ENCODE results near the gene CFAP53. TPM values are rescaled to one million over a fixed set of nuclear protein-coding genes. Genes with fewer than 3 reads are reported as not detected.

CFAP53 gene
- total and polyA plus RNA-seq, 2 experiments from 2014 or later = 0.11 to 0.48 TPM

DNA sequence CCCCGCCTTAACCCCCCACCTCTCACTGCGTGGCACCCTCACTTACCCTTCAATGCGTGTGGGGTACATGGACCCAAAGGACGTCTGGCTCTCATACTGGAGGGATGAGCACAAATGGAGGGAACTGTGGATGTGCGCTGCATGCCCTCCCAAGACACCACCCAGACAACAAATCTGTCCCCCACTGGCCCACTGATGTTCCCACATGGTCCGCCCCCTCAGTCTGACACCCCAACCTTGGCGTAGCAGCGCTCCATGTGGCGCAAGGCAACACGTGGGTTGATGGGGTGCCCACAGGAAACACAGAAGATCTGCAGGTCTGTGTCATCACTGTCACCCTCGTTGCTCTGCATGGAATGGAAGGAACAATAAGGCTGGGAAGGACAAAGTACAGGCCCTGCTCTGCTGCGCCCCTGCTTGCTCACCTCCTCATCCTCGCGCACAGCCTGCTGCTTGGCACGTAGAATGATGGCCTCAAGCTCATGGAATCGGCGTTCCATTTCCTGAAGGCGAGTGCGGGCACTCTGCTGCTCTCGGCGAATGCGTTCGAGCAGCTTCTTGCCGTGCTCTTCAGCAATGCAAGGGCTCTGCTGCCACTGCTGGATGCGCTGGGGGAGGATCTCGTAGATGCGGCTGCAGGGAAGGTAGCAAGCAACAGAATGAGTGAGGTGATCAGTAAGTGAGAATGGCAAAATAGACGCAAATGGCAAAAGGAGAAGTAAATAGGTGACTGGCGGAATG, 17.3 kb upstream of the CFAP53 start:
- Histone ChIP-seq H4K20me1 (ENCODE audit: insufficient read depth) (no peaks in the 10 kb centered on the region), H3K9me2 (ENCODE audit: insufficient read depth) (no peaks in the 10 kb centered on the region), H3F3A (ENCODE audit: insufficient read depth) (0 out of 2 replicates have a peak, but pooled peaks cover 4% of the 10 kb centered on the region), H3K4me3 (no peak overlapping the region), H3K4me2 (ENCODE audit: unreplicated experiment) (no peak overlapping the region), H3K27me3 (replicated peaks; ENCODE audit: insufficient read depth) (no peaks in the 10 kb centered on the region), H2AFZ (no peak overlapping the region), H3K79me2 (ENCODE audit: insufficient read depth) (peaks cover 50% of the 10 kb centered on the region), H3K27ac (no peak overlapping the region), H3K9me3 (ENCODE audit: low read depth) (no peaks in the 10 kb centered on the region), H3K4me1 (ENCODE audit: insufficient read depth) (peaks cover 20% of the 10 kb centered on the region; the same call in 1 of the 2 replicates), H3K36me3 (ENCODE audit: low read depth) (no peaks in the 10 kb centered on the region), H3K9ac (no peak overlapping the region)
- in situ Hi-C loops (cut with MboI) = no loop called here
- no peak for TF ChIP-seq EZH2 (IDR thresholded peaks at IDR 0.05; ENCODE audit: insufficient read depth, poor library complexity, severe bottlenecking)
- TF ChIP-seq EZH2phosphoT487 (IDR thresholded peaks at IDR 0.05; ENCODE audit: insufficient read depth, low read depth) = no peak
- 93 to 95% methylated on average over 28 to 29 of the region's 29 CpGs for WGBS, 2 experiments (ENCODE audit: low coverage in 1 of 2, low lambda C conversion rate in 2 of 2, missing lambda C conversion rate in 2 of 2)
- DNase-seq = no peak

DNA sequence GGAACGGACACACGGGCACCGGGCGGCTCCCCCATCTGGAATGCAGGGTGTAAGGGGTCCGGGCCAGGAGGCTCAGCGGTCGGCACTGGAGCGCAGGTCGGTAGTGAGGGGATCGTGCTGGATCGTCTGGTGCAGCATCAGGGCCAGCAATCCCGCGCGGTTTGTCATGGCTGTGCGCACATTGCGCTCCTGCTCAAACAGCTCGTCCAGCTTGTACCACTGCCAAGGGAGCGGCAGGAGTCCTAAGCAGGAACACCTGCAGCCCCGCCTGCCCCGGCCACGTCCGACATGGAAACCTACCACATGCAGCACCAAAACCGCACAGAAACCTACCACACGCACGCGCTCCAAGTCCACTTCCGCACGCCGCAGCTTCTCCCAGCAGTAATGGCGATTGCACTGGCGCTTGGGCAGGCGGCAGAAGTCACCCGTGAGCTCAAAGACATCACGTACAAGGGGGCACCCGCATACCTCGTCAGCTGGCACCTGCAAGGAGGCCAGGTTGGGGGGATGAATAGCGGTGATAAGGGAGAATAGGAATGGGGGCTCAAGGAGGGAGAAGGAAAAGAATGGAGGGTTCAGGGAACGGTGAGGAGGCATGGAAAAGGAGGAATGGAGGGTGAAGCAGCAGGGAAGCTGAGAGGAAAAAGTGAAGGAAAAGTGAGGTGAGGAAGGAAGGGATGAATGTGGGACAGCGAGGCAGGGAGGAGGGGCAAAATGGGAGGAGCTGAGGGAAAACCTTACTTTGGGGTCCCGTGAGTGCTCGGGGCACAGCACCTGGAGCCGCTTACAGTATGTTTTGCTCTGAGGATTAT, 16.4 kb upstream of the CFAP53 start:
- Histone ChIP-seq H3K27ac (no peak overlapping the region), H3K27me3 (replicated peaks; ENCODE audit: insufficient read depth) (no peaks in the 10 kb centered on the region), H3K4me1 (ENCODE audit: insufficient read depth) (peaks cover 20% of the 10 kb centered on the region; the same call in 1 of the 2 replicates), H4K20me1 (ENCODE audit: insufficient read depth) (no peaks in the 10 kb centered on the region), H3K4me3 (no peak overlapping the region), H3K4me2 (ENCODE audit: unreplicated experiment) (no peak overlapping the region), H3K9me2 (ENCODE audit: insufficient read depth) (no peaks in the 10 kb centered on the region), H3K79me2 (ENCODE audit: insufficient read depth) (peaks cover 59% of the 10 kb centered on the region), H2AFZ (no peak overlapping the region), H3F3A (ENCODE audit: insufficient read depth) (0 out of 2 replicates have a peak, but pooled peaks cover 4% of the 10 kb centered on the region), H3K36me3 (ENCODE audit: low read depth) (no peaks in the 10 kb centered on the region), H3K9me3 (ENCODE audit: low read depth) (no peaks in the 10 kb centered on the region), H3K9ac (no peak overlapping the region)
- no peak for TF ChIP-seq EZH2 (IDR thresholded peaks at IDR 0.05; ENCODE audit: insufficient read depth, poor library complexity, severe bottlenecking)
- no peak for TF ChIP-seq EZH2phosphoT487 (IDR thresholded peaks at IDR 0.05; ENCODE audit: insufficient read depth, low read depth)
- no peak for DNase-seq
- WGBS, 2 experiments (ENCODE audit: low coverage in 1 of 2, low lambda C conversion rate in 2 of 2, missing lambda C conversion rate in 2 of 2) = 93 to 94% methylated on average over 42 of the region's 42 CpGs
- in situ Hi-C loops (cut with MboI) = no loop called here

DNA sequence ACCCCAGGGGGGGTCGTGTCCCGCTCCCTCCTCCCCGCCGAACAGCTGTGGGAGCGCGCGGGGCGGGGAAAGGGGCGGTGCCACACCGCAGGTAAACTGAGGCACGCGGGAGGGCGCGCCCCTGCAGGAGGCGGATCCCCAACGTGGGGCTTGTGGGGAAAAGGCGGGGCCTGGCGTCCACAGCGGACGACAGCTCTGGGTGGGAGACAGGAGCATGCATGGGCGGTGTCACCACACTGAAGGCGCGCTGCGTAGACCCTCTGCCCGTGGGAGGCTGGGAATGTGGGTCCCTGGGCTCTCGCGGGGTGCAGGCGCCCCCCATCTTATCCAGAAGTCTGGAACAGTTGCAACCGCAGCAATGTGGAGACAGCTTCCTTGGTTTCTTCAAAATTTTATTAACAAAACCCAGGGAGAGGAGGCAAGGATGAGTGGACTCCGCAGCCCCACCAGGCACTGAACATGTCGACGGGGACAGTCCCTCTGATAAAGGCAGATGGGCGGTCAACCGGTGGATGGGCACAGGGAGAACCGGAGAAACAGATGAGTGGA, 15.8 kb upstream of the CFAP53 start:
- Histone ChIP-seq H3K79me2 (ENCODE audit: insufficient read depth) (peaks cover 58% of the 10 kb centered on the region), H3K27me3 (replicated peaks; ENCODE audit: insufficient read depth) (no peaks in the 10 kb centered on the region), H3K9me2 (ENCODE audit: insufficient read depth) (no peaks in the 10 kb centered on the region), H3K4me1 (ENCODE audit: insufficient read depth) (peaks cover 20% of the 10 kb centered on the region; the same call in 1 of the 2 replicates), H3K9ac (peak overlapping the region; percentile 94), H3K27ac (peak overlapping the region; percentile 57), H3K4me2 (ENCODE audit: unreplicated experiment) (peak overlapping the region; percentile 70), H4K20me1 (ENCODE audit: insufficient read depth) (no peaks in the 10 kb centered on the region), H3K36me3 (ENCODE audit: low read depth) (peaks cover under 1% of the 10 kb centered on the region; the same call in 1 of the 2 replicates), H3K9me3 (ENCODE audit: low read depth) (no peaks in the 10 kb centered on the region), H2AFZ (peak overlapping the region; percentile 87), H3F3A (ENCODE audit: insufficient read depth) (0 out of 2 replicates have a peak, but pooled peaks cover 4% of the 10 kb centered on the region), H3K4me3 (peak overlapping the region; percentile 92)
- no peak for DNase-seq
- TF ChIP-seq EZH2 (IDR thresholded peaks at IDR 0.05; ENCODE audit: insufficient read depth, poor library complexity, severe bottlenecking) = no peak
- no peak for TF ChIP-seq EZH2phosphoT487 (IDR thresholded peaks at IDR 0.05; ENCODE audit: insufficient read depth, low read depth)
- WGBS, 2 experiments (ENCODE audit: low coverage in 1 of 2, low lambda C conversion rate in 2 of 2, missing lambda C conversion rate in 2 of 2) = 34 to 40% methylated on average over 14 to 35 of the region's 35 CpGs
- in situ Hi-C loops (cut with MboI) = no loop called here

DNA sequence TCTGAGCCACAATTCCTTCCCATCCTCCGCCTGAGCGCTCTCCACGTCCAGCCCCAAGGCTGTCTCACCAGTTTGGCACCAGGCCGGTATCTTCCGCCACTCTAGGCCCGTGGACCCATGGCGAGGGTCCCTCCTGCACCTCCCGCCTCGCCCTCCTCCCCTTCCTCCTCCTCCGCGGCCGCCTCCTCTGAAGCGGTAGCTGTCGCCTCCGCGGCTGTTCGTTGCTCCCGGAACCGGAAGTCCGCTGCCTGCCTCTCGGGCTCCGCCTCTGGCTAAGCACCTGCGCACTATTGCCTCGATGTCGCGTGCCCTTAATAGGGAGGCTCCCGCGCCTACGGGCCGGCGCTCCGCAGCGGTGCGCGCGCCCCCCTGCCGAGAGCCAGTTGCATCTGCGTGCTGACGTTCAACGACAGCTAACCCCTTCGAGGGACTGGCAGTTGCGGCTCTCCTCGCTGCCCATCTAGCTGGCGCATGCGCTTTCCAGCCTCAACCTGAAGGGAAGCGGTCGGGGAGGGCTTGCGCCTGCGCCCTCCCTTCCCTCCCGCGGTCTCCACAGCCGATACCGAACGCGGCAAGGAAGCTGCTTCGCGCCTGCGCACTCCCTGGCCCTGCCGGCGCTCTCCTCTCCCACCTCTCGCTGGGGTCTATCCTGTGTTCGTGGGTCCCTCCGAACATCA, 15.1 kb upstream of the CFAP53 start, which contains the start of gene MBD1:
Gene MBD1, minus strand, starts transcription at position 229 of the 677 bp plus-strand sequence. CDS start 1,531 bp downstream, outside the sequence.
- H3K4me1 ChIP-seq (ENCODE audit: insufficient read depth) = peaks cover 20% of the 10 kb centered on the region; the same call in 1 of the 2 replicates
- peak within 1 kb of the TSS; percentile 94 for H3K9ac ChIP-seq
- peak within 1 kb of the TSS; percentile 92 for H3K4me3 ChIP-seq
- peaks cover 58% of the 10 kb centered on the region for H3K79me2 ChIP-seq (ENCODE audit: insufficient read depth)
- no peaks in the 10 kb centered on the region for H3K9me2 ChIP-seq (ENCODE audit: insufficient read depth)
- no peak for TF ChIP-seq EZH2 (IDR thresholded peaks at IDR 0.05; ENCODE audit: insufficient read depth, poor library complexity, severe bottlenecking)
- TF ChIP-seq EZH2phosphoT487 (IDR thresholded peaks at IDR 0.05; ENCODE audit: insufficient read depth, low read depth) = no peak
- H3K4me2 ChIP-seq (ENCODE audit: unreplicated experiment) = peak within 1 kb of the TSS; percentile 98
- H2AFZ ChIP-seq = peak within 1 kb of the TSS; percentile 87
- no peaks in the 10 kb centered on the region for H3K9me3 ChIP-seq (ENCODE audit: low read depth)
- H3K27me3 ChIP-seq (replicated peaks; ENCODE audit: insufficient read depth) = no peaks in the 10 kb centered on the region
- no peaks in the 10 kb centered on the region for H4K20me1 ChIP-seq (ENCODE audit: insufficient read depth)
- peaks cover 6% of the 10 kb centered on the region; the same call in 1 of the 2 replicates for H3K36me3 ChIP-seq (ENCODE audit: low read depth)
- 0 out of 2 replicates have a peak, but pooled peaks cover 4% of the 10 kb centered on the region for H3F3A ChIP-seq (ENCODE audit: insufficient read depth)
- H3K27ac ChIP-seq = peak within 1 kb of the TSS; percentile 74
- in situ Hi-C loops (cut with MboI) = no loop called here
- peak; percentile 99 for DNase-seq
- 1 to 2% methylated on average over 42 to 49 of the region's 63 CpGs for WGBS, 2 experiments (ENCODE audit: low coverage in 1 of 2, low lambda C conversion rate in 2 of 2, missing lambda C conversion rate in 2 of 2)

All from GM23248 (cell line).